Fibroblast of skin of back (primary cell): ENCODE measurements around the gene SERPINB5. TPM values are rescaled to one million over a fixed set of nuclear protein-coding genes. Genes with fewer than 3 reads are reported as not detected.
"Not testable (repeated sequence)": the region's sequence is repeated elsewhere in the genome, so short reads cannot be mapped to it uniquely, and the experiment has no call there.

Source experiments
- DNase-seq: peaks from one replicate; pipeline ENCODE4 v3.0.0-alpha.2; 2013
- polyA plus RNA-seq, 2 experiments: library from polyadenylated mRNA; unstranded; fragments of 120-200 nt; gene quantifications; one replicate each; pipeline ENCODE4 v1.2.1, GENCODE V29; 2013; ENCODE audit not compliant: insufficient read length in 2 of 2

SERPINB5 gene, protein sequence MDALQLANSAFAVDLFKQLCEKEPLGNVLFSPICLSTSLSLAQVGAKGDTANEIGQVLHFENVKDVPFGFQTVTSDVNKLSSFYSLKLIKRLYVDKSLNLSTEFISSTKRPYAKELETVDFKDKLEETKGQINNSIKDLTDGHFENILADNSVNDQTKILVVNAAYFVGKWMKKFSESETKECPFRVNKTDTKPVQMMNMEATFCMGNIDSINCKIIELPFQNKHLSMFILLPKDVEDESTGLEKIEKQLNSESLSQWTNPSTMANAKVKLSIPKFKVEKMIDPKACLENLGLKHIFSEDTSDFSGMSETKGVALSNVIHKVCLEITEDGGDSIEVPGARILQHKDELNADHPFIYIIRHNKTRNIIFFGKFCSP
- not detected for polyA plus RNA-seq (2013, experiment 1 of 2; ENCODE audit: insufficient read length)
- polyA plus RNA-seq (2013, experiment 2 of 2; ENCODE audit: insufficient read length) = not detected

DNA sequence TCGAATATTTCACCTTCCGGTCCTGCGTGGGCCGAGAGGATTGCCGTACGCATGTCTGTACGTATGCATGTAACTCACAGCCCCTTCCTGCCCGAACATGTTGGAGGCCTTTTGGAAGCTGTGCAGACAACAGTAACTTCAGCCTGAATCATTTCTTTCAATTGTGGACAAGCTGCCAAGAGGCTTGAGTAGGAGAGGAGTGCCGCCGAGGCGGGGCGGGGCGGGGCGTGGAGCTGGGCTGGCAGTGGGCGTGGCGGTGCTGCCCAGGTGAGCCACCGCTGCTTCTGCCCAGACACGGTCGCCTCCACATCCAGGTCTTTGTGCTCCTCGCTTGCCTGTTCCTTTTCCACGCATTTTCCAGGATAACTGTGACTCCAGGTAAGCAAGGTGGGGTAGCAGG lies at the start of gene SERPINB5:
Gene SERPINB5 (plus strand): TSS at position 291 of the 400 bp plus-strand sequence. CDS start 7,471 bp downstream, outside the sequence.
- DNase-seq = no peak

DNA sequence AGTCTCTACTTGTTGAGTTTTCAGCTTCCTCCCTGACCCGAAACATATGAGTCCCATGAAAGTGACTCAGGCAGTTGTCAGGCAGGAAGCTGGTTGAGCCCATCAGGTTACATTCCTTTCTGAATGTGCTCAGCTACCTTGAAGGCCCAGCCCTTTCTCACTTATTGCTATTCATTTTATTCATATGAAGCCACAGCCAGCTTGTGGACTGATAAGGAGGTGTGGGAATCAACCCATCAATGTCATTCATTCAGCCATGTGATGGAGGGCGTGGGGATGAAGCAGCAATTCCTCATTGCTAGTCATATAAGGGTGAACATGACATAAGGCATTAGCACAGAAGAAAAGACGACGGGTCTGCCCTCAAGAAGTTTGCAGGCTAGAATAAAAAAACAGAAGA lies 49.2 kb upstream of the SERPINB5 start:
- DNase-seq = no peak

DNA sequence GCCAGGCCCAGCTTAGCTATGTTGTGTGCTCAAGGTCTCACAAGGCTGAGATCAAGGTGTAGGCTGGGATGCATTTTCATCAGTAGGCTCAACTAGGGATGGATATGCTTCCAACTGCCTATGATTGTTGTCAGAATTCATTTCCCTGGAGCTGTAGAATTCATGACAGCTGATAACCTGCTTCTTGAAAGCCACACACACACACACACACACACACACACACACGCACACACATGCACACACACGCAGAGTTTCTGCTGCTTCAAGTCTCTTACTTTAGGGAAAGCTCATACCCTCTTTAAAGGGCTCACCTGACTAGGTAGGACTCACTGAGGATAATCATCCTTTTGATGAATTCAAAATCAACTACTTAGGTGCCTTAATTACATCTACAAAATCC lies 46.2 kb upstream of the SERPINB5 start:
- DNase-seq = no peak

DNA sequence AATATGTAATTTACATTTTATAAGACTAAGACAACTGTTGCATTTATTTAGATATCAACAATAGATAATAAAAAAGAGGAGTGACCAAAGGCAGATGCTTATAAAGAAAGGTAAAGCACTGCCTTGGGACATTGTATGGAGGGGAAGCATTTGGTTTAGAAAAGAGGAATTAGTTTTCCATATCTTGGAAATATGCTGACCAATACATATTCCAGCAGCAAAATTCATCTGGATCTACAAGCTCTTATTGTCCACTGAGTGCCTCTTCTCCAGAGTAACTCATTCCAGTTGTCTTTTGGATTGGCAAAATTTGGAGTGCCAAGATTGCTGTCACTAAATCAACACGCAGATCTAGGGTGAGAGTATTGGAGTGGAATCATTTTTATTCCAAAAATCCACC lies 45.6 kb upstream of the SERPINB5 start:
- no peak for DNase-seq

DNA sequence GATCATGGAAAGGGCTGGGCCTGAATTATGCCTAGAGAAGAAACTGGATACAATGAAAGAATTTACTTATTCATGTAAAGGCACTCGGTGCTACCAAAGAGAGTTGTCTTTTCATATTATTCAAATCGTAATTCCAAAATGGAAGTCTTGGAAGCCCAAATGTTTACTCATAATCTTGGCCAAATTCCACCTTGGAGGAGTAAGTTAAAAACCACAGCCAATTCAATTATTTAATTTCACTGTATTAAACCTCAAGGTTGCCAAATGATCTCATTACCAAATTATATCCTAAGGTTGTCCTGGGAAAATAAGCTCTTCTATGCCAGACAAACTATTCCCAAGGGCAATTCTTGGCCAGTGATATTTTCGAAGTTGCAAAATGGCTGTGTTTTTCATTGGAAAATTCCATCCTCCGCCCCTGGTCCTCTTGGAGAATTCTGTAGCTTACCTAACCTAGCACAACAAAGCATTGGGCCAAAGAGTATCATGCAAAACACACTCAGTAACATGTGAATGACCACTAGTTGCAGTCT lies 43.4 kb upstream of the SERPINB5 start:
- DNase-seq = no peak

DNA sequence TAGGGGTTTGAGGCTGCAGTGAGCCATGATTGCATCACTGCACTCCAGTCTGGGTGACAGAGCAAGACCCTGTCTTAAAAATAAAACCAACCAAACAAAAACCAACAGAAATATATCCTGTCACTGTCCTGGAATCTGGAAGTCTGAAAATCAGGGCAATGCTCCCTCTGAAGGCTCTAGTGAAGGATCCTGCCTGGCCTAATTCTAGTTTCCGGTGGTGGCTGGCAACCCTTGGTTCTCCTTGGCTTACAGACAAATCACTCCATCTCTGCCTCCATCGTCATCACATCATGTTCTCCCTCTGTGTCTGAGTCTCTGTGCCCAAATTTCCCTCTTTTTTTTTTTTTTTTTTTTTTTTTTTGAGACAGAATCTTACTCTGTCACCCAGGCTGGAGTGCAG lies 38.6 kb upstream of the SERPINB5 start:
- DNase-seq = peak; percentile 27

DNA sequence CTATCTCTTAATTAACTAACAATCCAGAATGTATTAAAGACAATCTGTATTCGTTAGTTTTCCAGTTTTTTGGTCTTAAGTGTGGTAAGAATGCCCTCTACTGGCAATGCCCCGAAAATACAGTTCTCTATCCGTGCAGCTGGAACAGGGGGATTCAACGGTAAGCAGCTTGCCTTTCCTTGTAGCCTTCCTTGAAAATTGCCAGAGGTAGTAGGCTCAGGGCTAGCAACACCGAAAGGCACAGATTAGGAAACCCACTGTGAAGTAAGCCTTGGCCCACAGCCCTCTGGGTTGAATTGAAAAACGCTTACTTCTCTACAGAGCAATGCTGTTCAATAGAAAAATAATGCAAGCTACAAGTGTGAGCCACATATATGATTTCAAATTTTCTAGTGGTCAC lies 37.4 kb upstream of the SERPINB5 start:
- peak; percentile 54 for DNase-seq

DNA sequence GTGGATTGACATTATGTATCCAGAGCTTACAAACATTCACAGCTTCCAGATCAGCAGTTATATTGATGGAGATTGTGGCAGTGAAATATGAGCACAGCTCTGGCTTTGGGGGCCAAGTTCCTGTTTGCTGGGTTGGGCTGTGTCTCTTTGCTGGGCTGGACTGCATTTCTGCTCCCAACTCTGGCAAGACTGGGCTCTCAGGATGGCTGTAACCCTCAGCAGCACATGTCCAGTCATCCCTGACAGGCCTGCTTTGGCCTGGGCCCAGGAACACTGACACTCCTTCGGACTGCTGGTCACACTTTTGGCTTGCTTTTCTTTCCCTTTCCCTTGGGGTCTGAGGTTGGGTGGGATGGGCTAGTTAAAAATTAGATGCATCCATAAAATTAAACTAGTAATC lies 36.5 kb upstream of the SERPINB5 start:
- DNase-seq = peak; percentile 36

DNA sequence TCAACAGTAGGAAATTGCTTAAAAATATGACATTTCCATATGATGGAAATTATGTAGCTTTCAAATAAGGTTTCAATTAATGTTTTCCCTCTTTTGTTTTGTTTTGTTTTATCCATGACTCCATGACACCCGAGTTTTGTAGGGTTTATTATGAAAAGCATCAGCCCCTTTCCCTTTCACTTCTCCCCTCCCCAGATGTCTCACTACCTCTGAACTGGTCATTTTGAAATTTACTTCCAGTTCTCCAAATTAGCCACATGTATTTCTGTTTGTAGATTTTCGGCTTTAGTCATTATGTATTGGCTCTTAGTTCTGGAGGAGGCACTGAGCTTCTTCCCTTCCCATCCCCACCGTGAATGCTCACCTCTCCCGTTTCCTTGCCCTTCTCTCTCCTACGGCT lies 35.9 kb upstream of the SERPINB5 start:
- DNase-seq = no peak

DNA sequence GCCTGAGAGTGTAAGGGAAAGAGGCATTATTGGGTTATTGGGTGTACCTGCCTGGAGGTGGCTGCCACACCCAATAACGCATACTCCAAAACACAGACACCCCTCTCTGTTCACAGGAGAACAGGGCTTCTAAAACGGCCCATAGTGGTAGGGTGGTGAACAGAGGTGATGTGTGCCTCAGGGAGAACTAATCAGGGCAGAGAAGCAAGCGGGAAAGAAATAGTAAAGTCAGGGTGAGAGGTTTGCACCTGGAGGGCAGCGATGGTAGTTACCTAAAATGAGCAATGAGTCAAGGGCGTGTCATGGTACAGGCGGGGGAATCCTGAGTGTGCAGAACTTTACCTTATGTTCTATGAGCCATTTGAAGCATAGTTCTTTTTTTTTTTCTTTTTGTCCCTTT lies 32.9 kb upstream of the SERPINB5 start:
- no peak for DNase-seq

DNA sequence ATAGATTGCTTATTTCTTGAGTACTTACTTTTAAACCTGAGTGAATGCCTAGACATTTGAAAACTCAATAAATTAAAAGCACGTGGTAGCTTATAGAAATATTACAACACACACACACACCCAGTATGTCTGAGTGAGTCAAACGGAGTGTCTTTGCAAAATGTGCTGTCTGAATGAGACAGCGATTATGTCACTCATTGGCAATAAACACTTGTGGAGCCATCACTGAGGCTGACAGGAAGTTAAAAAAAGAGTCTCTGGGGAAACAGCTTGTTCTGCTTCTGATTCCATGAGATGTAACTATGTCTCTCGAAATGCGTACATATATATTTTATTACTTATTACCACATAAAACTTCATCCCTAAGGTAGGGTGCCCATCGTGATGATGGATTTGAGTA lies 32.2 kb upstream of the SERPINB5 start:
- DNase-seq = peak; percentile 88

DNA sequence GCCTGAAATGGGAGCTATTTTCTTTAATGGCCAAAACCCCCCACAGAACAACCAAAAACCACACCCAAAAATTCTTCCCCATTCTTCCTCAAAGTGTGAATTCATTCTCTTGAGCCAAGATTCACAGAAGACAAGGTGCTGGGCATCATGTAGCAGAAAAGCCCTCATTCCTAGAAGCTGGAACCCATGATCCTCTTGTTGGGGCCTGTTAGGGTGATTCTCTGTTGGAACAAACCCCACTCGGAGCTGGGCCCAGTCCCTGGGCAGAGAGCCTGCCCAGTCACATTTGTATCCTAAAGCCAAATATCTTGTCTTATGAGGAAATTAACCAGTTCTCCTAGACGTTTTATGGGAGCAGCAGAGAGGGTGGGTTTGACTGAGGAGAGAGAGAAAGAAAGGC lies 31.7 kb upstream of the SERPINB5 start:
- DNase-seq = no peak

DNA sequence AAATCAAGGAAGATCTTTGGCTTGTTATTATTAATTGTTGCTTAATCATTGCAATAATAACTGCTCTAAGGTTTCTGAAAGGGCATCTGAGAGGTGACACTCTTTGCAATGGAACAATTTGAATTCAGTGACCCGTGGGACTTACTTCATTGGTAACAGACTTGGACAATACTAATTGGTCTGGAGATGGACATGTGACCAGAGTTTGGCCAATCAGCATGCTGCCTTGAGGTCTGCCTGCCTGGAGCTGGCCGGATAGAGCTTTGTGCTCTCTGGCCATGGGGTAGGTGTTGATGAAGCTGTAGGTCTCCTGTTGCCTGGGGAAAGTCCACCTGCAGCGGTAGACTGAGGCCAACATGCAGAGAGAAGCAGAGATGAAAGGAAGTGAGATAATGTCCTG lies 30.5 kb upstream of the SERPINB5 start:
- DNase-seq = no peak

DNA sequence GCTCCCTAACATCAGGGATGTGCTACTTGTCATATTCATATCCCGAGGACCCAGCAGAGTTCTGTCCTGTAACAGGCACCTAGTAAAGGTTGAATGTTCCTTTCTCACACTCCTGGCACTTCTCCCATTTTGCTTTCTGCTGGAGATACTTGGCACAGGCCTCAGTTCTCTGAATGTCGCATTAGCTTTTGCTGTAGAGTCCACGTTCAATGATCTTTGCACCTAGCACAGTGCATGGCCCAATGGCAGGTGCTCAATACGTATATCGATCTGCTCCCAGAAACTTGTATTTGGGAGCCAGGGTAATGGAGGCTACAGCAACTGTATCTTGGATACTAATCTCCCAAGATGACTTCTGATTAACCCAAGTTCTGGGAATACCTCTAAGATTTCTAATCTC lies 29.7 kb upstream of the SERPINB5 start:
- no peak for DNase-seq

DNA sequence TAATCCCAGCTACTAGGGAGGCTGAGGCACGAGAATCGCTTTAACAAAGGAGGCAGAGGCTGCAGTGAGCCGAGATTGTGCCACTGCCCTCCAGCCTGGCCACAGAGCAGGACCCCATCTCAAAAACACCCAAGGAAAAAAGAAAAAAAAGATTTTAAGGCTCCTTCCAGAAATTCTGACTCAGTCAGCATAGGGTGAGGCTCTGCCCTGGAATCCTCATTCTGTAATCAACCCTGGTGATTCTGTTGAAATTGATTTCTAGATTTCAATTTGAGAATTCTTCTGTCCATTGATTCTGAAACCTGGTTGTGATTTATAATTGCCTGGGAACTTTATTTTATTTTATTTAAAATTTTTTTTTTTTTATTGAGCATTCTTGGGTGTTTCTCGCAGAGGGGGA lies 27.3 kb upstream of the SERPINB5 start:
- no peak for DNase-seq

DNA sequence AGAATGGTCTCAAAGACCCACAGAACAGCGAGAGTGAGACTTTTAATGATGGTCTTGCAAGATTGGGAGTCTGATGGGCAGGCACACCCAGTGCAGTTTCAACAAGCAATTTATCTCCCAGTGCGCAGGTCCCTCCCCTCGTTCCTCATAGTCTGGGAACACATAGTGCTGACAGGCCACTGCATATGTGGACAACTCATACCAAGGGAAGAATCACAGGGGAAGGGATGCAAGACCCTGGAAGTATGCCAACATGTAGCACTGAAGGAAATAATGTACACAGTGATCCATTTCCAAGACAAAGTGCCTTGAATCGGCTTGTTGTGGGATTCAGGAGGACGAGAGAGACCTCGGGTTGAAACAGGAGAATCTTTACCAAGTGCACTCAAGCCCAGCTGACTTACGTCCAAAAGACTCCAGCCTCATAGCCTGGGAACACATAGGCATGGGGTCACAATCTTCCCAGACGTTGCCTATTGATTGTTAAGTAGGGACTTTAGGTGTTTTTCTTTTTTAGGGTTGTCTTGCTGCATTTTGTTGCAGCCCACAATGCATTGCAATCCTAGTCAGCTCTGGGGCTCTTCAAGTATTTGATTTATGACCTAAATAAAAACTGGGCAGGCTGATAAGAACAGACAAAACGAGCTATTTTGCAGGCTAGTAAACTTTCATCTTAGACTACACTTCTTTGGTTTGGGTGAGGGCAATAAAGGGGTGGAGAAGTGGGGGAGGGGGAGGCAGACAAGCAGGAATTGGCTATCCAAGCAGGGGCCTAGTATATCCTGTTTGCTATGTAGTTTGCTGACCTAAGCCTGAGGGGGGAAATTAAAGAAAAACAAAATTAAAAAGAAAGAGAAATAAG lies 24.7 kb upstream of the SERPINB5 start:
- DNase-seq = peak; percentile 60

DNA sequence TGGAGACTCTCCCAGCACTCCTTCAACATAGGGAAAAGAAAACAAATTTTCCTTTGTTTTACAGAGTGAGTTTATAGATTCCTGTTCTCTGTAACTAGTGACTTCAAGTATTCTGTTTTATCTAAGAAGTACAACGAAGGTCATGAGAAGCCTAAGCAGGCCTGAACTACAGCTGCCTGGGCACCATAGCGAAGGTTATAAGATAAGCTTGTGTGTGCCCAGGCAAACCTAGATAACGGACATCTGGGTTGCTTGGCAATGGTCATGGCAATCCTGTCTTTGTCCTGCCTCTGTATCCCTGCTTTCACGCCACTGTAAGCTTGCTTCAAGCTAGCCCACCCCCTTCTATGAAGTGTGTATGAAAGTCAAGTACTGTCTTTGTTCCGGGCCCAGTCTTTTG lies 24.0 kb upstream of the SERPINB5 start:
- DNase-seq = not testable (repeated sequence)

DNA sequence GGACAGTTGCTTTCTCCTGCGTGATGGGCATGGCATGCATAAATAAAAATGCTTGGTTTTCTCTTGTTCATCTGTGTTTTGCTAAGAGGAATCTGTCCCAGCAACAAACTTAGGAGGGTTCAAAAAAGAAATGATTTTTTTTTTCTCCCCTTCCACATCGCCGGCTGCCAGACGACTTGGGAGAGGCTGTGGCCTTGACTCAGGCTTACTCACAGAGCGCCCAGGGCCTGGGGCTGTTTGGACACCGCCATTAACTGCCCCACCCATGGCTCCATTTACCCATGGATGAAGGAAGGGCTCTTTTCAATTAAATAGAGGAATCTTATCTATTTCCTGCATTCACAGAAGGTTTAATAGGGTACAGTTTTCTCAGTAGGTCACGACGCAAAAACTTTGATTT lies 22.3 kb upstream of the SERPINB5 start:
- peak; percentile 80 for DNase-seq

DNA sequence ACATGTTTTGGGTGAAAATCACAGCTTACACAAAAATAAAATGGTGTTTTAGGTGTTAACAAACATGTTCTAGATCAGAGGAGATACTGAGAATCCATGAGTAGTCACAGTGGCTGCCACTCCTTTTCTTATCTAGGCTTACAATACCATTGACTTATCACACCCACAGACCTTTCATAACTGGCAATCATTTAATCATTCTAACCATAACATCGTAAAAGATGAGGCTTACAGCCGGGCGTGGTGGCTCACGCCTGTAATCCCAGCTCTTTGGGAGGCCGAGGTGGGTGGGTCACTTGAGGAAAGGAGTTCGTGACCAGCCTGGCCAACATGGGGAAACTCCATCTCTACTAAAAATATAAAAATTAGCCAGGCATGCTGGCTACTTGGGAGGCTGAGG lies 18.8 kb upstream of the SERPINB5 start:
- no peak for DNase-seq

DNA sequence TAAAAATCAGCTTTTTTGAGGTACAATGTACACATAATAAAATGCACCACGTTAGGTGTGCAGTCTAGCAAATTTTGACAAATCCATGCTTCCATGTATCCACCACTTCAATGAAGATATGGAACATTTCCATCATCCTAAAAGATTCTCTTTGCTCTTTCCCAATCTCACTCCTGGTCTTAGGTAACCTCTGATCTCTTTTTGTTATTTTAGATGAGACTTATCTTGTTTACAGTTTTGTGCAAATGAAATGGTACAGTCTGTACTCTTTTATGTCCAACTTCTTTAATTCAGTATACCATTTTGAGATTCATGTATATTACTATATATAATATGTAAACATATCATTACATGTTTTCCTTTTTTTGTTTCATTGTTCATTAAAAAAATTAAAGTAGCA lies 16.3 kb upstream of the SERPINB5 start:
- DNase-seq = no peak

DNA sequence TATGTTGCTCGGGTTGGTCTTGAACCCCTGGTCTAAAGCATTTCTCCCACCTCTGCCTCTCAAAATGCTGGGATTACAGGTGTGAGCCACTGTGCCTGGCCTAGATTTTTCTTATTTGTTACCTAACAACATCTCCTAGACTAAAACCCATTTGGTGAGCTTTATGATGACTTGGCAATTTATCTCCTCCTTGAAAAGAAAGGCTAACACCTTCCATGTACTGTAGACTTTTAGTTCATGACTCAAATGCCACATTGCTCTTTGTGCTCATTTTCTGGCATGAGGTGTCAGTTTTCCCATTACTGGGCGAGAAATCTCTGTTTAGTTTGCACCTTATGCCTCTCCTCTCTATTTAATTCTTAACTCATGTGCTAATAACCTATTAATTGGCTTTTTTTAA lies 12.3 kb upstream of the SERPINB5 start:
- DNase-seq = no peak

DNA sequence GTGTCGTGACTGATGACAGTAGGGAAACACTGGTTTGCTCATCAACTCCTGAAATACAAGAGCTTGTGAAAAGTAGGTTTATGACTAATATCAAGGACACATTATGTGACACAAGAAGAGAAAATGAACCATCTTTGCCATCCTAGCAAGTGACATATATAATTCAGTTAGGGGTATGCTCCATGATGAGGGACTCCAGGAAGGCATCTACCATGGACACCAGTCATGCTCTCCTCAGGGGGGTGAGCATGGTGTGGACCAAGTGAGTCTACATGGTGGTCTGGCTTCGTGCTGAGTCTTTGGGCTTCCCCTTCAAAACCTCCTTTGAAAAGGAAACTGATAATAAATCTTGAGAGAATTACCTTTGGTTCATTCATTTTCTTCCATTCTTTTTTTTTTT lies 11.7 kb upstream of the SERPINB5 start:
- DNase-seq = no peak

DNA sequence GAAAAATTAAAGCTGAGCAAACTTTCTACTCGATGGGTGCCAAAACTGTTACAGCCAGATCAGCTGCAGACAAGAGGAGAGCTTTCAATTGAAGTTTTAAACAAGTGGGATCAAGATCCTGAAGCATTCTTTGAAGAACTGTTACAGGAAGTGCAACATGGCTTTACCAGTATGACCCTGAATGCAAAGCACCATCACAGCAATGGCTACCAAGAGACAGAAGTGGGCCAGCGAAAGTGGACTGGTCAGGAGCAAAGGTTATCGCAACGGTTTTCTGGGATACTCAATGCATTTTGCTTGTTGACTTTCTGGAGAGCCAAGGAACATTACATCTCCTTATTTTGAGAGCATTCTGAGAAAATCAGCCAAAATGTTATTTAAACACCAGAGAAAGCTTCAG lies 9.1 kb upstream of the SERPINB5 start:
- DNase-seq = no peak

DNA sequence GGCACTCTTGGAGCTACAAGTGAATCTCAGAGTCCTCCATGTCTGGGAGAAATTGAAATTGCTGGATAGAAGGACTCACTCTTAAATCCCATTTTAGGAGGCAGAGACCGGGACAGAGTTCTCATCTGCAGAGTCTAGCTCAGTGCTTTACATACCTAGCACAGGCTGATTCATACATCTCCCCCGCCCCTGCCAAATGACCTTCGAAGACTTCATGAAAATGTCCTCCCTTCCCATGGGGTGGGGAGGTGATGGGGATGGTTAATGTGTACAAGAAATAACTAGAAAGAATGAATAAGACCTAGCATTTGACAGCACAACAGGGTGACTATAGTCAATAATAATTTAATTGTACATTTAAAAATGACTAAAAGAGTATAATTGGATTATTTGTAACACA lies 8.2 kb upstream of the SERPINB5 start:
- DNase-seq = no peak
